ENCODE data around the gene FLNC. TPM values are rescaled to one million over a fixed set of nuclear protein-coding genes. Genes with fewer than 3 reads are reported as not detected.

The FLNC gene
- total and polyA plus RNA-seq, 2 of the 13 experiments (the other 11 are each of a cell fraction or from before 2014, with no cell fraction given) = 0.02 TPM; not detected in 1

DNA sequence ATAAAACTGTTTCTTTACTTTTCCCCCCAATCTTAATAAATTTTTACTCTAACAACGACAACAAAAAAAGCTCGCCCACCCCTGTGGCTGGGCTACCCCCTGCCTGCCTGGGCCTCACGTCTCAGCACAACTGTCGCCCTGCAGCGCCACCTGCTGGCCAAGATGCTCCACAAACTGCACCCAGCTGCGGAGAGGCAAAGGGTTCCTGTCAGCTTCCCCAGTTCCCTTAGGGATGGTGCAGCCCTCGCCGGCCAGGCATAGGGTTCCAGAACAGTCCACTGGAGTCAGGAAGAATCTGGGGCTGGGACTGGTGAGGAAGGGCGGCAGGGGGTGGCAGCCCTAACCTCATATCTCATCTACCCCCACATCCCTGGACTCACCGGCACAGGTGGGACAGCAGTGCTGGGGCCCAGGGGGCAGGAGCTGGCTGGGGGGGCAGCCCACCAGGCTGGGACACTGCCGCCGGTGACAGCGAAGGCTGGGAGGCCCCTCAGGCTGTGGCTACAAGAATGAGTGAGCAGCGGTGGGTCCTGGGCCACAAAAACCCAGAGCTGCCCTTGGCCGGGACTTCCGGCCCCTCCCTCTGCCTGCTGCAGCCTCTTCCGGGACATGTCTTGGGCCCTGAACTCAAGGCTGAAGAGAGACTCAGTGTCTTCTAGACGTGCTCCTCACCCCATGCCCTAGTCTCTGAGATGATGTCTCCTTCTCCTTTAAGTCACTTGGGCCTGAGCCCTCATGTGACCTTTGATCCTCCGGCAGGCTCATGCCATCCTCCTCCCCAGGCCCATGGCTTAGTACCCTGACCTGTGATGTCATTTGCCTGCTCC lies 53.6 kb downstream of the FLNC start (continued):
- TF ChIP-seq ZFP91 (CRISPR knock-in tag; IDR thresholded peaks at IDR 0.05; ENCODE audit: borderline replicate concordance) (peak; percentile 75; the same call in 1 of the 2 replicates), MAFF (IDR thresholded peaks at IDR 0.05; ENCODE audit: low read depth, low read length) (no peak), CHD2 (IDR thresholded peaks at IDR 0.05; ENCODE audit: low read depth, low read length) (no peak), ZNF207 (IDR thresholded peaks at IDR 0.05; ENCODE audit: borderline replicate concordance) (no peak), FOXK2 (IDR thresholded peaks at IDR 0.05) (no peak), ARID4A (CRISPR knock-in tag; IDR thresholded peaks at IDR 0.05; ENCODE audit: borderline replicate concordance) (peak; percentile 61; the same call in 1 of the 2 replicates), NFYC (CRISPR knock-in tag; IDR thresholded peaks at IDR 0.05) (no peak), HNRNPL (IDR thresholded peaks at IDR 0.05; ENCODE audit: low read depth, low read length) (0 out of 2 replicates have a peak, but pooled peaks have one; percentile 63), POLR2AphosphoS2 (IDR thresholded peaks at IDR 0.05; ENCODE audit: low read depth, low read length) (no peak), SYNCRIP (IDR thresholded peaks at IDR 0.05; ENCODE audit: insufficient read depth, low read depth, low read length) (no peak), FOXA3 (CRISPR knock-in tag; IDR thresholded peaks at IDR 0.05) (0 out of 2 replicates have a peak, but pooled peaks have one; percentile 15), ZNF180 (CRISPR knock-in tag; IDR thresholded peaks at IDR 0.05; ENCODE audit: borderline replicate concordance, low read depth) (no peak), NR2F1 (CRISPR knock-in tag; IDR thresholded peaks at IDR 0.05) (no peak), ZNF589 (CRISPR knock-in tag; conservative IDR thresholded peaks at IDR 0.05) (no peak), ZNF326 (CRISPR knock-in tag; IDR thresholded peaks at IDR 0.05; ENCODE audit: borderline replicate concordance) (no peak), IRF2 (CRISPR knock-in tag; IDR thresholded peaks at IDR 0.05) (no peak), ZBTB7B (CRISPR knock-in tag; IDR thresholded peaks at IDR 0.05) (no peak), SETDB1 (CRISPR knock-in tag; IDR thresholded peaks at IDR 0.05; ENCODE audit: borderline replicate concordance) (no peak), ZNF441 (CRISPR knock-in tag; IDR thresholded peaks at IDR 0.05; ENCODE audit: borderline replicate concordance) (no peak), ZNF572 (CRISPR knock-in tag; IDR thresholded peaks at IDR 0.05) (no peak), TAF1 (CRISPR knock-in tag; IDR thresholded peaks at IDR 0.05) (peak; percentile 44; the same call in 1 of the 2 replicates), FOXK1 (CRISPR knock-in tag; IDR thresholded peaks at IDR 0.05; ENCODE audit: borderline replicate concordance, low read depth) (0 out of 2 replicates have a peak, but pooled peaks have one; percentile 8), ZFY (CRISPR knock-in tag; IDR thresholded peaks at IDR 0.05) (peak; percentile 78)
- TF ChIP-seq, protein P1, sequence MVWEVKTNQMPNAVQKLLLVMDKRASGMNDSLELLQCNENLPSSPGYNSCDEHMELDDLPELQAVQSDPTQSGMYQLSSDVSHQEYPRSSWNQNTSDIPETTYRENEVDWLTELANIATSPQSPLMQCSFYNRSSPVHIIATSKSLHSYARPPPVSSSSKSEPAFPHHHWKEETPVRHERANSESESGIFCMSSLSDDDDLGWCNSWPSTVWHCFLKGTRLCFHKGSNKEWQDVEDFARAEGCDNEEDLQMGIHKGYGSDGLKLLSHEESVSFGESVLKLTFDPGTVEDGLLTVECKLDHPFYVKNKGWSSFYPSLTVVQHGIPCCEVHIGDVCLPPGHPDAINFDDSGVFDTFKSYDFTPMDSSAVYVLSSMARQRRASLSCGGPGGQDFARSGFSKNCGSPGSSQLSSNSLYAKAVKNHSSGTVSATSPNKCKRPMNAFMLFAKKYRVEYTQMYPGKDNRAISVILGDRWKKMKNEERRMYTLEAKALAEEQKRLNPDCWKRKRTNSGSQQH (CRISPR knock-in tag; IDR thresholded peaks at IDR 0.05; ENCODE audit: low read depth) = 0 out of 2 replicates have a peak, but pooled peaks have one; percentile 62
